Upper lobe of left lung (tissue), 6 donors: Measurements from ENCODE around the gene ADORA1. TPM values are rescaled to one million over a fixed set of nuclear protein-coding genes. Genes with fewer than 3 reads are reported as not detected.

Source experiments
- ATAC-seq, 2 donors: fragments of 200-7000 bp; cut with Tn5 transposase; one replicate each; pipeline ENCODE4 v1.9.1; 2022; ENCODE audit warnings: mild to moderate bottlenecking in 2 of 2, moderate library complexity in 2 of 2; ENCODE audit not compliant: low FRiP score in 2 of 2
- DNase-seq, 2 donors: peaks; one replicate each; pipeline ENCODE4 v3.0.0-alpha.2; 2019 to 2020
- H3K27ac ChIP-seq, 4 donors: fragments of 200-600 bp; sonication (generic); one replicate each; pipeline ENCODE4 v1.5.1; 2016 to 2019
- H3K27me3 ChIP-seq, 4 donors: fragments of 200-600 bp; sonication (generic); one replicate each; pipeline ENCODE4 v1.5.1; 2017 to 2019
- H3K36me3 ChIP-seq, 4 donors: fragments of 200-600 bp; sonication (generic); one replicate each; pipeline ENCODE4 v1.5.1; 2016 to 2019
- H3K4me1 ChIP-seq, 4 donors: fragments of 200-600 bp; sonication (generic); one replicate each; pipeline ENCODE4 v1.5.1; 2018 to 2019
- H3K4me3 ChIP-seq, 4 donors: fragments of 200-600 bp; sonication (generic); one replicate each; pipeline ENCODE4 v1.5.1; 2017 to 2019; ENCODE audit warnings: mild to moderate bottlenecking in 2 of 4, moderate library complexity in 1 of 4
- H3K9me3 ChIP-seq, 4 donors: fragments of 200-600 bp; sonication (generic); one replicate each; pipeline ENCODE4 v1.5.1; 2018 to 2019
- CTCF ChIP-seq, 6 experiments: fragments of 450-650 bp in 4 of 6; fragments of 200-600 bp in 2 of 6; sonication (generic) in 2 of 6; IDR thresholded peaks; one replicate each; pipeline ENCODE4 v1.5.1; 2016 to 2019; ENCODE audit warnings: antibody characterized with exemption in 6 of 6
- EP300 ChIP-seq, 4 donors: sonication (generic); formaldehyde crosslinking; IDR thresholded peaks; one replicate each; pipeline ENCODE4 v1.5.1; 2017; ENCODE audit warnings: antibody characterized with exemption in 4 of 4, control low read depth in 2 of 4
- POLR2A ChIP-seq, 4 donors: fragments of 450-650 bp; IDR thresholded peaks; one replicate each; pipeline ENCODE4 v1.5.1; 2016 to 2017; ENCODE audit warnings: antibody characterized with exemption in 4 of 4, mild to moderate bottlenecking in 2 of 4
- POLR2AphosphoS5 ChIP-seq, 2 donors: sonication (generic); formaldehyde crosslinking; IDR thresholded peaks; one replicate each; pipeline ENCODE4 v1.5.1; 2017; ENCODE audit warnings: antibody characterized with exemption in 2 of 2
- WGBS, 2 donors: methylation state at CpG; one replicate each; pipeline ENCODE4 v1.1.5; 2017 to 2018; 5-methylcytosine and 5-hydroxymethylcytosine counted together
- total RNA-seq, 6 donors: library from RNA; depleted of rRNA in 4 of 6; stranded (reverse); fragments of >200 nt in 4 of 6; gene quantifications; one replicate each; pipeline versions ENCODE4 v1.1.0 to v1.2.1, GENCODE V29; 2016 to 2021
- donor health status: DM: no; HTN: no; CAD: no; lungs with moderate emphysema.
- donor health status: DM: no; HTN: yes; CAD: no; lungs with severe emphysema.

ADORA1 gene
- total RNA-seq, 6 donors from 2014 or later = 0.20 to 5.4 (median 3.1) TPM

- Histone ChIP-seq H3K36me3 (no peaks in the 10 kb centered on the region), H3K4me3 (no peak overlapping the region), H3K27ac (no peak overlapping the region), H3K27me3 (no peaks in the 10 kb centered on the region), H3K4me1 (peaks cover 0 to 7% (median 0%) of the 10 kb centered on the region in 4 donors), H3K9me3 (no peaks in the 10 kb centered on the region)
- WGBS, 2 donors = 78 to 80% methylated on average over 3 of the region's 3 CpGs
- no peak for ATAC-seq
- TF ChIP-seq CTCF (IDR thresholded peaks at IDR 0.05) (no peak), POLR2A (IDR thresholded peaks at IDR 0.05) (no peak), POLR2AphosphoS5 (IDR thresholded peaks at IDR 0.05) (no peak), EP300 (IDR thresholded peaks at IDR 0.05) (no peak)
- DNase-seq = no peak
Observed at GRCh38 chr1:203082231-203082505, 45.4 kb upstream of the ADORA1 start.

GRCh38 chr1:203082571-203083462 is 44.7 kb upstream of the ADORA1 start:
- Histone ChIP-seq H3K4me1 (peaks cover 0 to 7% (median 0%) of the 10 kb centered on the region in 4 donors), H3K27ac (no peak overlapping the region), H3K9me3 (no peaks in the 10 kb centered on the region), H3K4me3 (no peak overlapping the region), H3K27me3 (no peaks in the 10 kb centered on the region), H3K36me3 (no peaks in the 10 kb centered on the region)
- ATAC-seq (no peak), DNase-seq (no peak)
- WGBS, 2 donors = 65 to 70% methylated on average over 11 of the region's 11 CpGs
- TF ChIP-seq CTCF (IDR thresholded peaks at IDR 0.05) (no peak), EP300 (IDR thresholded peaks at IDR 0.05) (no peak), POLR2AphosphoS5 (IDR thresholded peaks at IDR 0.05) (no peak), POLR2A (IDR thresholded peaks at IDR 0.05) (no peak)

GRCh38 chr1:203083463-203083921 is 44.0 kb upstream of the ADORA1 start:
- Histone ChIP-seq H3K4me1 (peaks cover 0 to 7% (median 0%) of the 10 kb centered on the region in 4 donors), H3K9me3 (no peaks in the 10 kb centered on the region), H3K4me3 (no peak overlapping the region), H3K27me3 (no peaks in the 10 kb centered on the region), H3K27ac (no peak overlapping the region), H3K36me3 (no peaks in the 10 kb centered on the region)
- no peak for ATAC-seq
- 88 to 91% methylated on average over 11 of the region's 11 CpGs for WGBS, 2 donors
- TF ChIP-seq EP300 (IDR thresholded peaks at IDR 0.05) (no peak), POLR2A (IDR thresholded peaks at IDR 0.05) (no peak), CTCF (IDR thresholded peaks at IDR 0.05) (no peak), POLR2AphosphoS5 (IDR thresholded peaks at IDR 0.05) (no peak)
- DNase-seq = no peak

GRCh38 chr1:203084588-203085527 is 42.7 kb upstream of the ADORA1 start:
- Histone ChIP-seq H3K4me3 (no peak overlapping the region), H3K36me3 (no peaks in the 10 kb centered on the region), H3K27me3 (no peaks in the 10 kb centered on the region), H3K4me1 (peaks cover 0 to 7% (median 0%) of the 10 kb centered on the region in 4 donors), H3K27ac (no peak overlapping the region), H3K9me3 (no peaks in the 10 kb centered on the region)
- no peak for ATAC-seq
- 77 to 94% methylated on average over 8 to 10 of the region's 14 CpGs for WGBS, 2 donors
- TF ChIP-seq EP300 (IDR thresholded peaks at IDR 0.05) = no peak
- no peak for TF ChIP-seq POLR2AphosphoS5 (IDR thresholded peaks at IDR 0.05)
- peak in 1 of 6 experiments; percentile 25 for TF ChIP-seq CTCF (IDR thresholded peaks at IDR 0.05)
- DNase-seq = no peak
